H1 (cell line): Measurements from ENCODE around the gene CASTOR1. TPM values are rescaled to one million over a fixed set of nuclear protein-coding genes. Genes with fewer than 3 reads are reported as not detected.

Source experiments
- CTCF ChIA-PET: fragments of 300-600 bp; sonication (Branson Sonifier 250); formaldehyde crosslinking; loops from one replicate; lab custom pipeline; 2021; ENCODE audit not compliant: partially characterized antibody; lab: Charles Lee
- POLR2A ChIA-PET: fragments of 300-600 bp; sonication (Branson Sonifier 250); formaldehyde crosslinking; loops from one replicate; lab custom pipeline; 2021; ENCODE audit warnings: inconsistent platforms; ENCODE audit not compliant: partially characterized antibody; lab: Charles Lee
- DNase-seq, 2 experiments: peaks; one replicate each; pipeline versions ENCODE4 v3.0.0 to v3.0.0-alpha.2; 2010 to 2022; ENCODE audit warnings: low spot score in 2 of 2, low read depth in 1 of 2, mixed read lengths in 1 of 2
- FAIRE-seq: peaks from 2 replicates; lab custom pipeline; 2011; peaks lifted over from hg19 to GRCh38; lab: Jason Lieb, UNC
- H2AFZ ChIP-seq: 2 replicates; pipeline ENCODE4 v1.8.1; 2012; ENCODE audit warnings: low read length, inconsistent platforms
- H2AK5ac ChIP-seq: 2 replicates; pipeline ENCODE4 v1.6.1; 2013; ENCODE audit warnings: low read depth, low read length
- H2BK120ac ChIP-seq: replicated peaks from 2 replicates; pipeline ENCODE3; 2013; ENCODE audit warnings: low read depth, low read length, inconsistent platforms
- H2BK12ac ChIP-seq: 2 replicates; pipeline ENCODE4 v1.6.1; 2013; ENCODE audit warnings: low read depth, low read length
- H2BK15ac ChIP-seq: 2 replicates; pipeline ENCODE4 v1.6.1; 2013; ENCODE audit warnings: low read length
- H2BK20ac ChIP-seq: 2 replicates; pipeline ENCODE4 v1.6.1; 2013; ENCODE audit warnings: low read length
- H2BK5ac ChIP-seq: 2 replicates; pipeline ENCODE4 v1.6.1; 2013; ENCODE audit warnings: low read depth, low read length
- H3K14ac ChIP-seq: 2 replicates; pipeline ENCODE4 v1.6.1; 2013; ENCODE audit warnings: inconsistent platforms; ENCODE audit not compliant: insufficient read length
- H3K18ac ChIP-seq: 2 replicates; pipeline ENCODE4 v1.6.1; 2013; ENCODE audit warnings: low read length; ENCODE audit errors: extremely low read depth
- H3K23ac ChIP-seq: 2 replicates; pipeline ENCODE4 v1.6.1; 2013; ENCODE audit warnings: inconsistent platforms; ENCODE audit not compliant: insufficient read length
- H3K23me2 ChIP-seq: 2 replicates; pipeline ENCODE4 v1.6.1; 2013; ENCODE audit warnings: low read depth, low read length
- H3K27ac ChIP-seq: 2 replicates; pipeline ENCODE4 v1.6.1; 2011; ENCODE audit warnings: low read depth, low read length, inconsistent platforms
- H3K27me3 ChIP-seq, 4 experiments: replicated peaks in 1 of 4; 1 replicate in 1 of 4; 2 replicates in 3 of 4; pipeline versions ENCODE4 v1.6.1 to v1.8.1; 2011 to 2013; ENCODE audit warnings: low read length in 3 of 4, mild to moderate bottlenecking in 3 of 4, inconsistent platforms in 2 of 4, mixed read lengths in 2 of 4, moderate library complexity in 1 of 4; ENCODE audit not compliant: control insufficient read depth in 3 of 4, insufficient read depth in 3 of 4; ENCODE audit errors: extremely low read depth in 1 of 4
- H3K36me3 ChIP-seq, 4 experiments: 2 replicates each; pipeline versions ENCODE4 v1.6.1 to v1.8.1; 2011 to 2013; ENCODE audit warnings: mild to moderate bottlenecking in 4 of 4, low read length in 3 of 4, moderate library complexity in 2 of 4, control low read depth in 1 of 4, inconsistent platforms in 1 of 4; ENCODE audit not compliant: insufficient read depth in 4 of 4, control insufficient read depth in 2 of 4
- H3K4ac ChIP-seq: replicated peaks from 2 replicates; pipeline ENCODE3; 2013; ENCODE audit warnings: low read length, low read depth, mixed read lengths, inconsistent platforms; ENCODE audit not compliant: insufficient read length
- H3K4me1 ChIP-seq, 4 experiments: replicated peaks in 1 of 4; 1 replicate in 1 of 4; 2 replicates in 3 of 4; pipeline versions ENCODE4 v1.6.1 to v1.8.1; 2011 to 2013; ENCODE audit warnings: low read length in 3 of 4, inconsistent platforms in 2 of 4, mixed read lengths in 1 of 4; ENCODE audit not compliant: insufficient read depth in 4 of 4, control insufficient read depth in 3 of 4
- H3K4me2 ChIP-seq, 2 experiments: 2 replicates each; pipeline versions ENCODE4 v1.6.1 to v1.8.1; 2011 to 2013; ENCODE audit warnings: low read depth in 2 of 2, low read length in 2 of 2, control low read depth in 1 of 2, inconsistent platforms in 1 of 2, mild to moderate bottlenecking in 1 of 2; ENCODE audit not compliant: insufficient read depth in 1 of 2
- H3K4me3 ChIP-seq, 4 experiments: fragments of 200-600, 300-600 bp in 1 of 4; sonication (generic), shearing (Covaris generic), sonication (Bioruptor Twin) in 1 of 4; 2 replicates each; pipeline versions ENCODE4 v1.5.1 to v1.8.1; 2011 to 2016; ENCODE audit warnings: low read length in 4 of 4, low read depth in 3 of 4, control low read depth in 2 of 4, inconsistent platforms in 2 of 4, mild to moderate bottlenecking in 2 of 4, mixed read lengths in 1 of 4, moderate library complexity in 1 of 4; ENCODE audit not compliant: insufficient read depth in 2 of 4; ENCODE audit errors: extremely low read depth in 1 of 4
- H3K56ac ChIP-seq: replicated peaks from 2 replicates; pipeline ENCODE3; 2013; ENCODE audit warnings: low read depth, mild to moderate bottlenecking, mixed read lengths, low read length, inconsistent platforms; ENCODE audit not compliant: insufficient read length
- H3K79me1 ChIP-seq: 2 replicates; pipeline ENCODE4 v1.6.1; 2013; ENCODE audit warnings: low read depth, low read length, control low read depth
- H3K79me2 ChIP-seq, 2 experiments: 2 replicates each; pipeline versions ENCODE4 v1.6.1 to v1.8.1; 2012 to 2013; ENCODE audit warnings: low read length in 2 of 2, mild to moderate bottlenecking in 2 of 2, inconsistent platforms in 1 of 2; ENCODE audit not compliant: insufficient read depth in 2 of 2, control insufficient read depth in 1 of 2
- H3K9ac ChIP-seq, 4 experiments: replicated peaks in 1 of 4; 1 replicate in 1 of 4; 2 replicates in 3 of 4; pipeline versions ENCODE4 v1.6.1 to v1.8.1; 2011 to 2013; ENCODE audit warnings: low read depth in 3 of 4, low read length in 3 of 4, control low read depth in 2 of 4, mild to moderate bottlenecking in 2 of 4, moderate library complexity in 2 of 4, inconsistent platforms in 1 of 4; ENCODE audit errors: extremely low read depth in 1 of 4
- H3K9me3 ChIP-seq, 2 experiments: 2 replicates each; pipeline versions ENCODE4 v1.6.1 to v1.8.1; 2012 to 2013; ENCODE audit warnings: mild to moderate bottlenecking in 2 of 2, moderate library complexity in 2 of 2, control low read depth in 1 of 2, inconsistent platforms in 1 of 2, low read depth in 1 of 2, low read length in 1 of 2, mixed read lengths in 1 of 2; ENCODE audit not compliant: insufficient read depth in 2 of 2
- H4K20me1 ChIP-seq, 2 experiments: replicated peaks in 1 of 2; 2 replicates each; pipeline versions ENCODE3 to v1.8.1; 2011 to 2013; ENCODE audit warnings: inconsistent platforms in 2 of 2, low read length in 2 of 2, mild to moderate bottlenecking in 1 of 2; ENCODE audit not compliant: insufficient read depth in 2 of 2, control insufficient read depth in 1 of 2
- H4K5ac ChIP-seq: 2 replicates; pipeline ENCODE4 v1.6.1; 2013; ENCODE audit warnings: low read length, low read depth, mixed read lengths, inconsistent platforms; ENCODE audit not compliant: insufficient read length
- H4K8ac ChIP-seq: 2 replicates; pipeline ENCODE4 v1.8.0; 2013; ENCODE audit warnings: mild to moderate bottlenecking, moderate library complexity, low read length, inconsistent platforms; ENCODE audit not compliant: insufficient read depth; ENCODE audit errors: extremely low read depth
- H4K91ac ChIP-seq: replicated peaks from 2 replicates; pipeline ENCODE3; 2013; ENCODE audit warnings: low read length, mixed read lengths, inconsistent platforms; ENCODE audit not compliant: insufficient read length
- YY1 ChIP-seq: IDR thresholded peaks from 2 replicates; pipeline ENCODE4 v1.6.1; 2011; ENCODE audit warnings: low read depth, mild to moderate bottlenecking, low read length
- WGBS, 2 experiments: shearing (Covaris generic) in 1 of 2; methylation state at CpG; one replicate each; pipeline versions ENCODE4 v1.1.6 to v1.1.7; 2013 to 2015; ENCODE audit warnings: low lambda C conversion rate in 2 of 2, mixed read lengths in 2 of 2, inconsistent platforms in 1 of 2, low coverage in 1 of 2, missing lambda C conversion rate in 1 of 2; ENCODE audit not compliant: insufficient replicate concordance in 2 of 2, insufficient coverage in 1 of 2, insufficient read length in 1 of 2; ENCODE audit errors: extremely low coverage in 1 of 2, missing lambda C conversion rate in 1 of 2; 5-methylcytosine and 5-hydroxymethylcytosine counted together
- polyA plus RNA-seq, 7 experiments: library from polyadenylated mRNA; depleted of rRNA in 3 of 7; stranded (reverse) in 5 of 7; unstranded in 2 of 7; fragments of >200 nt in 5 of 7; fragments of 200-250 nt in 2 of 7; gene quantifications; 1 replicate in 5 of 7; 2 replicates in 1 of 7; 4 replicates in 1 of 7; pipeline versions ENCODE4 v1.2.1 to v1.2.3, GENCODE V29; 2011 to 2013; ENCODE audit warnings: missing spikeins in 2 of 7, mixed read lengths in 2 of 7
- total RNA-seq: library from RNA; stranded (reverse); fragmentation: NEBNext Ultra II Directional; extraction: Animal tissue kit (Norgen Biotek cat#: 25700); gene quantifications from 2 replicates; pipeline ENCODE4 v1.2.1, GENCODE V29; 2021

The CASTOR1 gene
- total and polyA plus RNA-seq, 2 of the 8 experiments (the other 6 are each of a cell fraction or from before 2014, with no cell fraction given): 10.3 to 36.0 TPM

- Histone ChIP-seq H3K27me3 (no peaks in the 10 kb centered on the region), H4K8ac (0 out of 2 replicates have a peak overlapping the region, but pooled peaks have one; percentile 26), H3K23ac (no peak overlapping the region), H3K56ac (no peak overlapping the region), H3K36me3 (0 out of 8 replicates have a peak, but pooled peaks cover 0 to 5% (median 0%) of the 10 kb centered on the region in 4 experiments), H3K4ac (no peak overlapping the region), H3K27ac (no peak overlapping the region), H3K79me1 (peaks cover 4% of the 10 kb centered on the region), H3K18ac (peak overlapping the region; percentile 87; the same call in 1 of the 2 replicates), H3K23me2 (no peaks in the 10 kb centered on the region), H3K4me1 (peaks cover 8 to 22% (median 13%) of the 10 kb centered on the region in 4 experiments), H2BK20ac (no peak overlapping the region), H2BK12ac (no peak overlapping the region), H3K4me3 (no peak overlapping the region), H3K4me2 (no peak overlapping the region), H2BK120ac (no peak overlapping the region), H3K14ac (no peak overlapping the region), H4K20me1 (no peaks in the 10 kb centered on the region), H4K91ac (no peak overlapping the region), H2AK5ac (no peak overlapping the region), H2BK5ac (0 out of 2 replicates have a peak overlapping the region, but pooled peaks have one; percentile 52), H3K9me3 (no peaks in the 10 kb centered on the region), H3K79me2 (no peaks in the 10 kb centered on the region), H3K9ac (no peak overlapping the region), H2AFZ (no peak overlapping the region), H2BK15ac (no peak overlapping the region), H4K5ac (no peak overlapping the region)
- 92% methylated on average over 15 of the region's 17 CpGs; no CpG with 5 or more reads in 1 of the 2 experiments for WGBS, 2 experiments
- ChIA-PET CTCF (interaction anchor here (0.7 to 1.5 kb wide), 4 partner anchors 12 to 550 kb away, joined by 3 to 8 read pairs (median 4); partner anchors contain the start of gene CASTOR1), POLR2A (interaction anchor here (1.9 kb wide), 1 partner anchor 10 kb away, joined by 7 read pairs; no protein-coding TSS in a partner anchor)
- FAIRE-seq: no peak
- TF ChIP-seq YY1: no peak
- DNase-seq: no peak
These were observed 49.6 kb downstream of the CASTOR1 start for GRCh38 chr22:30239488-30240405.
